Measurements from ENCODE around the gene TBC1D2B.

TBC1D2B gene

GRCh38 chr15:78058401-78058935 is 19.0 kb downstream of the TBC1D2B start:
- H3K4me3 ChIP-seq (ENCODE audit: low read length): no peak overlapping the region
- DNase-seq (ENCODE audit: low read depth): no peak
- TF ChIP-seq CTCF (conservative IDR thresholded peaks at IDR 0.05; ENCODE audit: low read length): no peak

- no peak overlapping the region for H3K4me3 ChIP-seq (ENCODE audit: low read length)
- TF ChIP-seq CTCF (conservative IDR thresholded peaks at IDR 0.05; ENCODE audit: low read length): no peak
- no peak for DNase-seq (ENCODE audit: low read depth)
Measured at GRCh38 chr15:78057803-78058202, 19.7 kb downstream of the TBC1D2B start.

GRCh38 chr15:78056714-78057269 is 20.7 kb downstream of the TBC1D2B start:
- no peak for TF ChIP-seq CTCF (conservative IDR thresholded peaks at IDR 0.05; ENCODE audit: low read length)
- H3K4me3 ChIP-seq (ENCODE audit: low read length): no peak overlapping the region
- peak; percentile 50 for DNase-seq (ENCODE audit: low read depth)

GRCh38 chr15:78055919-78056713 is 21.4 kb downstream of the TBC1D2B start:
- DNase-seq (ENCODE audit: low read depth): no peak
- TF ChIP-seq CTCF (conservative IDR thresholded peaks at IDR 0.05; ENCODE audit: low read length): no peak
- no peak overlapping the region for H3K4me3 ChIP-seq (ENCODE audit: low read length)

- H3K4me3 ChIP-seq (ENCODE audit: low read length): no peak overlapping the region
Measured at GRCh38 chr15:78054966-78055365, 22.5 kb downstream of the TBC1D2B start.

GRCh38 chr15:78054518-78054917 is 23.0 kb downstream of the TBC1D2B start:
- no peak overlapping the region for H3K4me3 ChIP-seq (ENCODE audit: low read length)
- no peak for TF ChIP-seq CTCF (conservative IDR thresholded peaks at IDR 0.05; ENCODE audit: low read length)
- DNase-seq (ENCODE audit: low read depth): no peak

More at GRCh38 chr15:78054966-78055365, 22.5 kb downstream of the TBC1D2B start:
- no peak for DNase-seq (ENCODE audit: low read depth)
- TF ChIP-seq CTCF (conservative IDR thresholded peaks at IDR 0.05; ENCODE audit: low read length): no peak

GRCh38 chr15:78052545-78052944 is 25.0 kb downstream of the TBC1D2B start:
- TF ChIP-seq CTCF (conservative IDR thresholded peaks at IDR 0.05; ENCODE audit: low read length): no peak
- DNase-seq (ENCODE audit: low read depth): no peak
- no peak overlapping the region for H3K4me3 ChIP-seq (ENCODE audit: low read length)
